GM19328 (cell line): ENCODE data around the gene ME3.

Source experiments
- ATAC-seq: cut with Tn5 transposase; IDR thresholded peaks from one replicate; pipeline ENCODE4 v1.9.1; 2021; ENCODE audit warnings: mild to moderate bottlenecking, moderate library complexity; ENCODE audit not compliant: unreplicated experiment

The ME3 gene

GRCh38 chr11:86495351-86495750 lies 177.1 kb downstream of the ME3 start:
- no peak for ATAC-seq

GRCh38 chr11:86492370-86493010 lies 179.9 kb downstream of the ME3 start:
- no peak for ATAC-seq

- no peak for ATAC-seq
These were observed 181.4 kb downstream of the ME3 start for GRCh38 chr11:86491027-86491426.

DNA sequence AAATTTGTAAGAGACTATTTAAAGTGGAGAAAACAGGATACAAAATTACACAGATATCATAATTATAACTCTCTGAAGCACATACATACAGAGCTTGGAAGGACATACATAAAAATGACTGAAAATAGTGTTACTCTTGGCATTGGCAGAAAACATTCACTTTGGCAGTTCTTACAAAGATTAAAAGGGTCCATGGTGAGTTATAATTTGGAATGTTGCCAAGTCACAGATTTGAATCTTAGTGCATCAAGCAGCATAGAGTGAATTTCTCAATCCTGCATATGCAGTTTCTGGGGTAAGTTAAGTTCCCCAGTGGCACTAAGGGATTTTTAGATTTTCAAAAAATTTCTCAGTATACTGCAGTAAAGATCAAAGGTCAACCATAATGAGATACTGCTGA lies 181.8 kb downstream of the ME3 start:
- no peak for ATAC-seq

- ATAC-seq, result no peak
These were observed 183.0 kb downstream of the ME3 start for GRCh38 chr11:86489442-86489841.

GRCh38 chr11:86488553-86488952 lies 183.9 kb downstream of the ME3 start:
- no peak for ATAC-seq

- no peak for ATAC-seq
These were observed 184.7 kb downstream of the ME3 start for GRCh38 chr11:86487671-86488070.

GRCh38 chr11:86486261-86487030 lies 186.0 kb downstream of the ME3 start:
- no peak for ATAC-seq

GRCh38 chr11:86484795-86485166 lies 187.6 kb downstream of the ME3 start:
- no peak for ATAC-seq

GRCh38 chr11:86483940-86484794 lies 188.2 kb downstream of the ME3 start:
- ATAC-seq, result no peak

- no peak for ATAC-seq
These were observed 188.8 kb downstream of the ME3 start for GRCh38 chr11:86483610-86483939.

- ATAC-seq, result no peak
These were observed 189.7 kb downstream of the ME3 start for GRCh38 chr11:86482692-86483091.

DNA sequence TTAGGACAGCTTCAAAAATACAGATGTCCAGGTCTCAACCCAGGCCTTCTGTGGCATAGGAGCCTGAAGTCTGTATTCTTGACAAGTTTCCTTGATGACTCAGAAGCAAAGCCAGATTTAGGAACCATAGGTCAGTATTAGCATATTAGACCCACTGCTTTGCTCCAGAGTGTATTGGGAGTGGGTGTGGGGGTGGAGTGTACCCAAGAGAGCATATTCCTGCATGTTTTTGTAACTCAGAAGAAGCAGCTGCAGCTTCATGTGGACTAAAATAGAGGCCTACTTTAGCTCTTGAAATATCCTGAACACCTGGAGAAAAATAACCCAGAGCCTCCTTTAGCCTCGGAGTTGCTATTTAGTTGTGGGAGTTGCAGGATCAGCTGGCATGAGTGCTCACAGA lies 191.0 kb downstream of the ME3 start:
- no peak for ATAC-seq

DNA sequence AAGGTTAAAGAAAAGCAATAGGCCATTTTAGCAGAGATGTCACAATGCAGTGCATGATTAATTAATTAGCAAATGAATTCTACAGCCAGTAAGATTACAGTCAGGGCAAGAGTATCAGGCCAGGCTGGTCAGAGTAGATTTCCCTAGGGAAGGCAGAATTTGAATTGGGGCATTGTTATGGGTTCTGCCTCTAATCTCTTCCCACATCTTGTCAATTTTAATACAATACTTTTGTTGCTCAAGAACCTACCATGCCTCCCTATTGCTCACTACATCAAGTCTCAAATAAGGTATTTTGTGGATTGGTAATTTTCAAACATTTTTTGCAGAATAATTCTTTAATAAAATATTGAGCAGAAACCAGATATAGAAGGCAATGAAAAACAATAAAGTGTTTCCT lies 194.1 kb downstream of the ME3 start:
- no peak for ATAC-seq

DNA sequence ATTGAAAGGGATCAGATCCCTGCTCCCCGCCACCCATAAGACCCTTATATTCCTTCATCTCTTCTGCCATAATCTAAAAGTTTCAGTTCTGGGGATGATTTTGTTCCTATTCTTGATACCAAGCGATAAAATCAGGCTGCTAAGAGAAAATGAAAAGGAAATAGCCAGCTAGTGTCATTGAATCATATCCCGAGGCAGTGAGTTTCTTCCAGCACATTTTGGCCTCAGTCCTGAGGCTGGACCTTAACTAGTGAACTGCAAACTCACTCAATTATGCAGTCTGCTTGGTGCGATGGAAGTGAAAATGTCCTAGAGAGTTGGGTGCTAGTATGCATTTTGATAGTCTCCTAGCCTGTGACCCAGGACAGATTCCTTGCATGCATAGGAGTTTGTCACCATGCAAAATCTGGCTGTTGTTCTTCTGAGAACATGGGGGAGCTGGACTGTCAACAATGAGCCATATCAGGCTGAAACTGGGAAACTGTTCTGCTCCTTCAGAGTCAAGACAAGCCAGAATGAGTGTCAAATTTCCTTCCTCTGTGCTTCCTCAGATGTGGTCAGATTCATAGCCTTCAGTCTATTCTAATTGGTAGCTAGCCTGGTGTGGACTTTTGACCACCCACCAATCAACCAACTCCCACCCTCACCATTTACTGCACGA lies 194.8 kb downstream of the ME3 start:
- ATAC-seq, result no peak

DNA sequence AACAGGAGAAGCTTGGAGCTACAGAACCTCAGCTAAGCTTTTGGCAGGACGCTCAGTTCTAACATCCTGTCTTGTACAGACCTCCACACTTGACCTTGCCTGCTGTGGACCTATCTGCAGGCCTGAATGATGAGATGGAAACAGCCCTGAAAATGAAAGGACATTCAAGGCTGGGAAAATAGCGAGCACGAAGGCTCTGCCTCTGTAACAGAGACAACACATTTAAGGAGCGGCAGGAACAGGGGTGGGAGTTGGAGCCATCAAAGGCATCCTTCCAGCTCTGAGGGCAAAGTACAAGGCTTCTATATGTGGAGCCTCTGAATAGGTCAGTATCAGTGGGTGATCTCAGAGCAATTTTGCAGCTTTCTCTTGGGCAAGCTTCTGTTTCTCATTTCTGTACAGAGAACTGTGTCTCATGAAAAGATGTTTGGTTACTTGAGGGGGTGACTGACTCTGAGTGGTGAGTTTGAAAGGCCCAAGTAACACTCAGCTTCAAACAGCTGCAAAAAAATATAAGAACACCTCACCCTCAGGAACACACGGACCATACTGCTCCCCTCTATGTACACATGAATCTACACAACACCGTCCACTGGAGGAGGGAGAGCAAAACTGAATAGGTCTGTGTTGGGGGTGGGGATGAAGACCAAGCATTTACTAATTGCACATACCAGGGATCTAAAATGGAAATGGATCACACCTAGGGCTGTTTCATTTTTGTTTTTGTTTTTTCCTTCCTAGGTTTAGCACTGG lies 196.1 kb downstream of the ME3 start:
- ATAC-seq, result no peak

- ATAC-seq, result no peak
These were observed 197.4 kb downstream of the ME3 start for GRCh38 chr11:86475027-86475426.

DNA sequence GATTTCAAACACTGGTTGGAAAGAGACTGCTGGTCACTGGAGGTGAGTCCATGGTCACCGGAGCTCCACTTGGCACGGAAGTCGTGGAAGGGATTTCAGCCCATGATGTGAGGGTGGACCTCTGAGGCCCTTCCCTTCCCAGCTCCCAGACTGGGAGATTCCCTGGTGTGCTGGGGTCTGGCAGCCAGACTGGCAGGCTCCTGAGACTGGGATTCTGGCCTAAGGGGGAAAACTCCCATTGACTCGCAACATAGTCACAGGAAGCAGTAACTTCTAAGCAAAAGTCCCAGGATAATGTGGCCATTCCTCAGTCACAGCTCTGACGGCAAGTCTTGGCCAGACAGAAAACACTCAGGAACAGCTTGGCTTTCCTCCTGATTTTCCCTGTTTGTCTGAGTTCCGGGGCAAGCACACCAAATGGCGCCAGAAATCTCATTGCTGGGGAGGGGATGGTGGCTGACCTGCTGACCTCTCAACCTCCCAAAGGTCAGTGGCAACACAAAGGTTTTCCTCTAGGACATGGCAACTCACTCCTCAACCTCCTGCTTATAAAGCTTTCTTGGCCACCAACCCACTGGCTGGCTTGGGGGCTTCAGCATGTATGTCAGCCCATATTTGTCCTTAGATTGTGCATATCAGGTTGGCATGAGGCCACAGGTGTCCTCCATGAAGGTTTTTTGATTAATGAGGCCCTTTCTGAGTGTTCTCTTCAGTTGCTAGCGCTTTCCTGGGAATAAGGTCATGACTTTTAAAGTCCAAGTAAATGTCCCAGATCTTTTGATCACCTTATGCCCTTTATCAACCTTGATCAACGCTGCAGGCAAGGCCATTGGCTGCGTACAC lies 198.2 kb downstream of the ME3 start:
- ATAC-seq, result no peak

DNA sequence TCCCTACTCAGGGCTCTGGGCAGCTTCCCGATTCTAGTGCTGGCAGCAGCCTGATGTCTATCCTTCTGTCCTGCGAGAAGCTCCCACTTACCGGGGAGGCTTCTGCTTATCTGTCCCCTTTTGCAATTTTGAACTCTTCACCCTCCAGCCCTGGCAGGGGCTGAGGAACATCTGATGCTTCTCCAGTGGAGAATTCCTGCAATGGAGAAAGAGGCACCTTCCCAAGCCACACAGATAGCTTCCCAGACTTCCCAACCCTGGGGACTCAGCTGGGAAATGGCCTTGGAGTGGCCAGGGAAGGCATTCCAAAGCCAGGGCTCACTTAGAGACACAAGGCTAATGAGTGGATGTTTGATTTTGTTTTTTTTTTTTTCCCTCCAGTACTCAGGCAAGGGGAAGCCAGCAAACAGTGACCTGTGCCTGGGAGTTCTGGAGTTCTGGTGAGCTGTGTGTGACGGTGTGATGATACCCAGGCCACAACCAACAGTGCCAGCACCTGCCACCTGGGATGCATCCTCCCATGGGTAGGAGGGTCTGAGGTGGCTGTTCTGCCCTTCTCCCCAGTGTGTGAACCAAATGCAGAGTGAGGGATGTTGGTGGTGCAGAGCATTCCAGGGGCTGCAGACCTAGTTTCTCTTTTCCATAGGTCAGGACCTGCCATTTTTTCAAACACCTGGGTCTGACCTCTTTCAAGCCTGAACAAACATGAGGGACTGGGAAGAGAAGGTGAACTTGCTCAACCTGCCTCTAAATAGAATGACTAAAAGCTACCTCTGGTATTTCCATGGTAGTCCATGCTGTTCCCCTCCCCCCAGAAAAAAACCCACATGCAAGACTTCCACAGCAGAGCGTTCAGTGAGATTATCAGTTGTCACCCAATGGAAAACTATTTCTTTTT lies 202.7 kb downstream of the ME3 start:
- ATAC-seq, result no peak
